ENCODE measurements around the gene ATG2B. TPM values are rescaled to one million over a fixed set of nuclear protein-coding genes. Genes with fewer than 3 reads are reported as not detected.
"Not testable (repeated sequence)": the region's sequence is repeated elsewhere in the genome, so short reads cannot be mapped to it uniquely, and the experiment has no call there.

ATG2B gene
- total RNA-seq, 1 donor from 2014 or later, result 16.0 TPM

DNA sequence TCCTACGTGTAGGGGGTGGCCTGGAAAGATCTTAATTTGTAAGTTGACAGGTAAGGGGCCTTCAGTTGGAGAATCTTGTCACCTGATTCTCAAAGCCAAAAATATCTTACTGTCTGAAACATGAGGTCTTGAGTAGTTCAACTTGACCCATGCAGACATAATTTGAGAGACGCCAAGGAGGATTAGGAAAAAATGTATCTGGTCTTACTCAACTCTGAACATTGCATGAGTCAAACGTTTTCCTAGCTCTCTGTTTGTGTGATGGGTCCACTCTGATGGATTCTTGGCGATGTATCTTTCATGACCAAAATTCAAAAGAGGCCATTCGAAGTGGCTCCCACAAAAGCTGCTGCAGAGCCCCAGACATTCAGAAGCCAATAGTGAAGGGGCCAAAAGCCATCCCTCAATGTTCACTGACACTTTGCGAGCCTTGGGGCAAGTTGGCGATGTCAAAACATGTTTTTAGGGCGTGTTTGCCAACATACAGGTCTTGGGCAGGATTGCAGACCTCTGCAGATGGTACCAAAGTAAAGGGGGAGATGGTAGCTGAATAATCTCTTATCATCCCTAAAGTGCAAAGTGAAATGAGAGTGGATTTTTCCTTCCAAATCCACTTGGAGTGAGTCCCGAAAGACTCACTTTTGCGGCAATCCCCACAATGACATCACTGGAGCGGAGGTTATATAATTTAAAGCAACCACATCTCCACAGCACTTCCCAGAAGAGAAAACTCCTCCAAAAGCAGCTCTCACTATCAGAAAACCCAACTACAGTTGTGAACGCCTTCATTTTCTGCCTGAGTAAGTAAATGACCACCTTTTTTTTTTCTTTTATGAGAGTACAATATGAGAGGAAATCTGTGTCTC, 107.4 kb downstream of the ATG2B start, which contains the start of gene BDKRB1:
Gene BDKRB1, plus strand, starts transcription at position 710 of the 866 bp plus-strand sequence. CDS start 7,473 bp downstream, outside the sequence.
- no peak for DNase-seq (ENCODE audit: low read depth, low spot score)

DNA sequence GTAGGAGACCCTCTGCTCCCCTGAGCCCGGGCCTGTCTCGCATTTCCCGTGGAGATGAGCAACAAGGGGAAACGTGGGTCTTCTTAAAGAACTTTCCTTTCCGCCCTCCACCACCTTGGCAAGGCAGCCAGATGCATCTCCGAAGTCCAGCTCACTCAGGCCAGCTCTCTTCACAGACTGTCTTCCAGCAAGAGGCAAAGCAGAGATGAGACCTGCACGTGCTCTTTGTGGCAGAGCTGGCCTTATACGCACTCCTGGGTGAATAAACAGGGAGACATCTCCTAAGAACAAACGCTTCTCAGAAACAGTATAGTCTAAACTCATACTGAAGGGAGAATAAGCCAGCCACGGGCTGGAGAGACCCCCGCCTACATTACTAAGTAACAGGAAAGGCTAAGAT, 108.5 kb downstream of the ATG2B start:
- no peak for DNase-seq (ENCODE audit: low read depth, low spot score)

DNA sequence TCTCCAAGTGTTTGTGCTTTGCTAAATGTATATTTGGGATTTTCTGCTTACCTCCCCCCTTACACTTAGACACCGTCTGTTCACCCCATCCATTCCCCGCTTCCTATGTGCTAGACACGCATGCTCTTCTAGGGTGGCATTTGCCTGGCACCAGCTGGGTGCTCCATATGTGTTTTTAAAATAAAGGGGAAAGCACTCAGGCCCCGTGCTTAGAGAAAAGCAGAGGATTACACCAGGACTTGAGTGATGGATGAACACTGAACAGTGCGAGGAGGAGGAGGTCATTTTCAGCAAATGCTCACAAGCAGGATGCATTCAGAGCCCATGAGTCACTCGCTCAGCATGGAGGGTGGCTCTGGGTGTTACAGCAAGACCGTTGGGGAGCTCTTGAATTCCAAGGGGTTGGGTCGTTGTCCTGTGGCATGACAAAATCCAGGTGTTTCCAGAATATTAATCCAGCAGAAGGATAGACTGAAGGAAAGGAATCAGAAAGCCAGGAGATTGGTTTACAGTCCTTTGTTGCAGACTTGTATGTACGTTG, 110.1 kb downstream of the ATG2B start:
- no peak for DNase-seq (ENCODE audit: low read depth, low spot score)

DNA sequence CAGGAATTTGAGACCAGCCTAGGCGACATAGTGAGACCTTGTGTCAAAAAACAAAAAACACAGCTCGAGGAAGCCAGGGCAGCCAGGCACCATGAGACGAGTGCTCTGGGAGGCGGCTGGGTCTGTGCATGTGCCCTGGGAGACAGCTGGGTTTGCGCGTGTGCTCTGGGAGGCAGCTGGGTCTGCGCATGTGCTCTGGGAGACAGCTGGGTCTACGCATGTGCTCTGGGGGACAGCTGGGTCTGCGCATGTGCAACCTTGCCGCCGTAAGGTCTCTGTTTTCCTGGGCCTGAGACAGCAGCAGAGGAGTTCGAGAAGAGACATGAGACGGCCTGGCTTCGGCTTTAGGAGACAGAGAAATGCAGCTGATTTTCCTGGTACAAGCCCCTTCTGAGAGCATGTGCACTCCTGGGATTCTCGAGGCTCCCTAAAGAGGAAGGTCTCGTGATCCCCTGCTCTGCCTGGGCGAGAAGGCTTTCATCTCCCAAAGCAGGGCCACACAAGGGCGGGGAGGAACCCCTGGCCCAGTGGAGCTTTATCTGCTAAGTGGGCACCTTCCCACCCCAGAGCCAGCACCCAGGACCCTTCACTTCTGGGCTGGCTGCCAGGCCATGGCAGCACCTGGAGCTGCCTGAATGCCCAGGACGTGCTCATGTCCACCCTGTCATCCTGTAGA, 110.7 kb downstream of the ATG2B start:
- no peak for DNase-seq (ENCODE audit: low read depth, low spot score)

DNA sequence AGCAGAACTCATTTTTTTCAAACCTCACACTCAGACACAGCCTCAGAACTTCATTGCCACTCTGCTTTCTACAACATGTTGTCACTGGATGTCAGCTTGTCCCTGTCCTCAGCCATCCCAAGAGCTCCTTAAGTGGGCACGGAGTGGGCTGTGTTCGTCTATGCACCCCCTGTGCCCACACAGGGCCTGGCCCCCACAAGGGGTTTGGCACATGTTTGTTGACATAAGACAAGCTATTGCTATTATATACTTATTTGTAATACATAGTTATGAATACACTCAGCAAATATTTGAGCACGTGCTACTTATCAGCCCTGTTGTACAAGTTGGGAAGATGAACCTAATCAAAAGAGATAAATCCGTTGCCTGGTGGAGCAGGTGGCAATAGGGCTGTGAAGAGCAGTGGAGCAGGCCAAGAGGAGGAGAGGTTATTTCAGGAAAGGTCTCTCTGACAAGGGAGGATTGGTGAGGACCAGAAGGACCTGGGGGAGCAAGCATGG, 111.4 kb downstream of the ATG2B start:
- no peak for DNase-seq (ENCODE audit: low read depth, low spot score)

DNA sequence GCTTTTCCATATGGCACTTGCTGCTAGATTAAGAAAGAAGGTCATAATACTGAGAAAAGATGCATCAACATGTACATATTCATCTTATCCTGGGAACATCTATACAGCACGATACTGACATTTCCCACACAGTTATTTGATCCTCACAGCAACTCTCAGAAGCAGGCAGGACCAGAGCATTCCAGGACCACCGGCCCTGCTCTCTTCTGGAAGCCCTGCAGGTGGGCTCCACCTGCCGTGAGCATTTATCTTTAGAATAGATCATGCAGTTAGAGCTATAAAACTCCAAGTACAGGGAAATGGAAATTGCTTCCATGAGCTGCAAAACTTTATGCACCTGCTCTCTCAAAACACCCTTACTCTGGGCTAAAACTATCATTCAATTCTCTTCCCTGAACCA, 112.7 kb downstream of the ATG2B start:
- DNase-seq (ENCODE audit: low read depth, low spot score), result no peak

DNA sequence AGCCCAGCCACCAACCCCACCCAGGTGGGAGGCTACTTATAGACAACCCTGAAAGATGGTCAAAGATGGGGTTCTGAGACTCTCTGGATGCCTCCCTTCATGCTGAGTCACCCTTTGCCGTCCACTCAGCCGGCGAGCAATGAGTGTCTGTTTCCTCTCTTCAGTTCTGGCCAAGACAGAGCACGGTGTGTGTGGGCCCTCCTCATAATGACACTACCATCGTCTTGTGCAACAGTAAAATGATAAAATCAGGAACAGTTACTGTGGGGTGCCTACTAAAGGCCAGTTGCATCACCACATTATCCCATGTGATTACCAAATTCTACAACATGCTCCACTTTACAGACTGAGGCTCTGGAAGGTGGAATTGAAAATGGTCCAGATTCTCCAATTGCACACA, 114.1 kb downstream of the ATG2B start:
- DNase-seq (ENCODE audit: low read depth, low spot score), result no peak

DNA sequence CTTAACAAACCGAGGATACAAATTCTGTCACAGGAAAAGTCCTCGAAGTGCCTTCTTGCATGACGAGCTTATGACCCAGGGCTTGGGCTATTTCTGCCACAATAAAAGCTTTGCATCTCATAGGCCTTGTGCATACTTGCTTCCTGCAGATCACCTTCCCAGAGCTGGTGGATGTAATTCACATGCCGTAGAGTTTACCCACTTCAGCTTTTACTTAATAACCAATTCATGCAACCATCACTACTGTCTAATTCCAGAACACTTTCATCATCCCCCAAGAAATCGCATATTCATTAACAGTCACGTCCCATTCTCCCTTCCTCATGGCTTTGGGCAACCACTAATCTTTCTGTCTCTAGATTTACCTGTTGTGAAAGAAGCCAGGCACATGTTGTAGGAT, 116.1 kb downstream of the ATG2B start:
- no peak for DNase-seq (ENCODE audit: low read depth, low spot score)

DNA sequence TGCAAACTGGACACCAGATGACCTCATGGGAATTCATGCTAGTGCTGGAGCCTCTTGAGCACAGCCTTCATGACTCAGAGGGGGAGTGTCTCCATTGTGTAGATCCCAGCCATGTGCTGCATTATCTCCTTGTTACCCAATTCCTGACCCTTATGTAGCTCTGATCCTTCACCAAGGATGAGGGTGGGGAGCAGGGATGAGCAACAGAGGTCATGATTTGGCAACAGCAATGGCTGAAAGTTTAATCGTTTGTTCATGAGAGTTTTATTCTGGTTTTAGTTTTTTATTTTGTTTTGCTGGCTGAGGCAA, 116.6 kb downstream of the ATG2B start:
- no peak for DNase-seq (ENCODE audit: low read depth, low spot score)

DNA sequence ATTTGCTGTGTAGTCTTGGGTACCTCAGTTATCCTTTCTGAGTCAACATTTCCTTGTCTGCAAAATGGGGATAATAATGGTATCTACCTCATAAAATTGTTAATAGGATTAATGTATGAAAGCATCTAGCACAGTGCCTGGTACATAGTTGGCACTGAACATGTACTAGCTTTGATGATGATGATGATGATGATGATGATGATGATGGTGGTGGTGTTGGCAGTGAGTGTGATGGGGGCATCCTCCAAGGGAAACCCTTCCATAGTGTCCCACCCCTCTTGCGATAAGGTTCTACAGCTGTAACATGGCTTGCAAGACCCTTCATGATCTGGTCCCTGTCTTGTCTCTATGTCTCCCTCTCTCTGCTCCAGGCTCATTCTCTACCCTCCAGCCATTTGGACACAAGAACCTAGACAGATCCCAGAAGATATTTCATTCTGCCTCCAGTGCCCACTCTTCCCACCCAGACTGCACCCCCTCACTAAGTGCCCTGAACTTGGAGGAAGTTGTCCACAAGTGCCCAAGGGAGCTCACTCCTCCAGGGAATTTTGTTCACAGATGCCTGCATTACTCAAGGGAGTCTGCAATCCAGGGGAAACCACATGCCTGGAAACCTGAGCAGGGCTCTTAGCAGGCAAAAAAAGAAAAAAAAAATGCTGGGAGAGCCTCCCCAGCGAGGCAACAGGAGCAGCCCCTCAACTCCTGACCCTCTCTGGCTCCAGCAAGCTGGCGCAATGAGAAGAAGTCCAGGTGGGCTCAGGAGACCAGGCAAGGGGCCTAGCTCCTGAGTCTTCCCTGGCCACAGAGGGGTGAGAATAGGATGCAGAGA, 117.2 kb downstream of the ATG2B start:
- DNase-seq (ENCODE audit: low read depth, low spot score), result no peak

DNA sequence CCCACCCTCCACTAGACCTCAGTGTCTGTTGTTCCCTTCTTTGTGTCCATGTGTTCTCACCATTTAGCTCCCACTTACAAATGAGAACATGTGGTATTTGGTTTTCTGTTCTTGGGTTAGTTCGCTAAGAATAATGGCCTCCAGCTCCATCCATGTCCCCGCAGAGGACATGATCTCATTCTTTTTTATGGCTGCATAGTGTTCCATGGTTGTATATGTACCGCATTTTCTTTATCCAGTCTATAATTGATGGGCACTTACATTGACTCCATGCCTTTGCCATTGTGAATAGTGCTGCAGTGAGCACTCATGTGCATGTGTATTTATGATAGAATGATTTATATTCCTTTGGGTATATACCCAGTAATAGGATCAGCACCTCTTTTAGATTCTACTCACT, 118.1 kb downstream of the ATG2B start:
- not testable (repeated sequence) for DNase-seq (ENCODE audit: low read depth, low spot score)

DNA sequence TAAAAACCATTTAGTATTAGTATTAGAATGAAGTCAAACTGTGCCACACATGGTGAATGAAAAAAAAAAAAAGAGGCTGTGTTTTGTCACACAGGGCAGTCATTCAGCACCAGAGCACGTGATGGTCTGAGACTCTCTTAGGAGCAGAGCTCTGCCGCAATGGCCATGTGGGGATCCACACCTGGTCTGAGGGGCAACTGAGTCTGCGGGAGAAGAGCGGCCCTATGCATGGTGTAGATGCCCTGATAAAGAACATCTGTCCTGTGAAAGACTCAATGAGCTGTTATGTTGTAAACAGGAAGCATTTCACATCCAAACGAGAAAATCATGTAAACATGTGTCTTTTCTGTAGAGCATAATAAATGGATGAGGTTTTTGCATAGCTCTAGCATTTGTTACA, 119.4 kb downstream of the ATG2B start:
- DNase-seq (ENCODE audit: low read depth, low spot score), result no peak

DNA sequence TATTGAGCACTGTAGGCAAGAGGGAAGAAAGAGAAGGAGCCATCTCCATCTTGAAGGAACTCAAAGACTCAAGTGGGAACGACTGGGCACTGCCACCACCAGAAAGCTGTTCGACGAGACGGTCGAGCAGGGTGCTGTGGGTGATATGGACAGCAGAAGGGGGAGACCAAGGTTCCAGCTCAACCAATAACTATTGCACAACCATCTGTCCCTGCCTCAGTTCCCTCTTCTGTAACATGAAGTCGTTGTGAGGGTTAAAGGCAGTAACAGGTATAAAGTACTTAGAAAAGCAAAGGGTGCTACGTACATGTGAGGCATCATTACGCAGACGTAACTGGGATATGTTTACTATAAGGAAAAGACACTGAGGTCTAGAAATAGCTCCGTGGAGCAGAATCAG, 121.0 kb downstream of the ATG2B start:
- no peak for DNase-seq (ENCODE audit: low read depth, low spot score)

DNA sequence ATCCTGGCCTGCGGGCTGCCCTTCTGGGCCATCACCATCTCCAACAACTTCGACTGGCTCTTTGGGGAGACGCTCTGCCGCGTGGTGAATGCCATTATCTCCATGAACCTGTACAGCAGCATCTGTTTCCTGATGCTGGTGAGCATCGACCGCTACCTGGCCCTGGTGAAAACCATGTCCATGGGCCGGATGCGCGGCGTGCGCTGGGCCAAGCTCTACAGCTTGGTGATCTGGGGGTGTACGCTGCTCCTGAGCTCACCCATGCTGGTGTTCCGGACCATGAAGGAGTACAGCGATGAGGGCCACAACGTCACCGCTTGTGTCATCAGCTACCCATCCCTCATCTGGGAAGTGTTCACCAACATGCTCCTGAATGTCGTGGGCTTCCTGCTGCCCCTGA, 122.5 kb downstream of the ATG2B start:
- DNase-seq (ENCODE audit: low read depth, low spot score), result no peak

DNA sequence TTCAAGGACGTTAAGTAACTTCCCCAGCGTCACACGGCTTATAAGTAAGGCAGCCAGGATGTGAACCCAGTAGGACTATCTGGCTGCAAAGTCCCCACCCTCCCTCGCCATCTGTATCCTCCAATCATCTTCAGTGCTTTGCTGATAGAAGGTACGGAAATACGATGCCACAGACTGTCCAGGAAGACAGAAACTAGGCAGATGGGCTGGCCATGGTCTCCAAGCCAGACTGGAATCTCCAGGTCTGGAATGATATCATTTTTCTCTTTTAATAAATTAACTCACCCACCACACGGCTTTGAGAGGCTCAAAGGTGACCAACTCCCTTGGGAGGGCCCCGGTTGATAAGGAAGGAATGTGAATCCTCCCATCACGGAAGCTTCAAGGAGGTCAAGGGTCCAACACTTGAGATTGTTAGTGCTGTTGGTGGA, 123.4 kb downstream of the ATG2B start:
- DNase-seq (ENCODE audit: low read depth, low spot score), result no peak

DNA sequence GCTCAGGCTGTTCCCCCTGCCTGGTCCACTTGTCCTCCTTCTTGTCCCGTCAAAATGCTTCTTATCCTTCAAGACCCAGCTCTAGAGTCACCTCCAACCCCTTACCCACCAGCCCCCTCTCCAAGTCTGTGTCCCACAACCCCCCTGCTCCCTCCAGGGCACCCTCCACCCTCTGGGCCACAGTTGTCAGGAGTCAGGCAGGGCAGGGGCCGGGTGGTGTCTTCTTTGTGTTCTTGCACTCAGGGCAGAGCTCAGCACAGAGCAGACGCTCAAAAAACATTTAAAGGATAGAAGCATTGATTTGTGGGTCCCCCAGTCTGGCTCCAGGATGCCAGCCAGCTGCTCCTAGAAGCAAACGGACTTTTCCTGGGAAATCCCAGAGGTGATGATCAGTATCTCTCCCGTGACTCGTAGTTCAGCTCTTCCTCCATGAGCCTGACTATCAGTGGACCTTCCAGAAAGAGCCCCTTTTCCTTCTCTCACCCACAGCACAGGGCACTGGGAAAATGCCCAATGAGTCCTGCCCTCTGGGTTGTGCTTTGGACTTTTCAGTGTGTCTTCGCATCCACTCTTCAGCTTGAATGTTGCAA, 124.4 kb downstream of the ATG2B start:
- DNase-seq (ENCODE audit: low read depth, low spot score), result no peak

DNA sequence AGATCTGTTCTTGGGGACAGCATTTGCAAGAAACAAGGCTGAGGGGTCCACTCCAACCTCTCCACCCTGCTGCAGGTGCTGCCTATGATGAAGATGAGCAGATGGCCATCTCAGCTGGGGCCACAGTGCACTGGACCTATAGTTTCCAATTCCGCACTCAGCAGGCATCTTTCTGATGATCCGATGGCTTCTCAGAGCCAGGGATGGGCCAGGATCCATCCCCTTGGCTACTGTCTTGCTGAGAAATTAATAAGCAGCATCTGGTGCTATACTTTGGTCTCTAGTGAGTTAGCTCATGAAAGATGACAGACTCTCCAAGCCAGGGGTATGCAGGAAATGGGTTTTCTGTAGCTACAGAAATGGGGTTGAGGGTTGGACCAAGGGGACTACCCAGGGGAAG, 125.5 kb downstream of the ATG2B start:
- no peak for DNase-seq (ENCODE audit: low read depth, low spot score)

DNA sequence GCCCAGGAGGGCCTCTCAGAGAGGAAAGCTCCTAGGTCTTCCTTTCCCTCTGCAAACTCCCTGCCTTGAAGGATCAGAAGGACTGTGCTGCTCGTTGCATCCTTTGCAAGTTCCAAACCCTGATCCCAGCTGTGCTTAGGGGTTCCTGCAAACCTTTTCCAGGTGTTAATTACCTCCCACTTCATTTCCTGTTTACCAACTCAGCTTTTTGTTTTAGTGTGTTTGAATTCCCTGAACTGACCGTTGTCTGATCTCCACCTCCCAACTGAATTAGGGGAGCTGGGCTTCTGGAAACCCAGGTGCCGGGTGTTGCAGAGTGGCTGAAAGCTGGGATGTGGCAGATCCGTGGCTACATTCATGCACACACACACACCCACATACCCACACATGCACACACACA, 127.7 kb downstream of the ATG2B start:
- DNase-seq (ENCODE audit: low read depth, low spot score), result no peak

DNA sequence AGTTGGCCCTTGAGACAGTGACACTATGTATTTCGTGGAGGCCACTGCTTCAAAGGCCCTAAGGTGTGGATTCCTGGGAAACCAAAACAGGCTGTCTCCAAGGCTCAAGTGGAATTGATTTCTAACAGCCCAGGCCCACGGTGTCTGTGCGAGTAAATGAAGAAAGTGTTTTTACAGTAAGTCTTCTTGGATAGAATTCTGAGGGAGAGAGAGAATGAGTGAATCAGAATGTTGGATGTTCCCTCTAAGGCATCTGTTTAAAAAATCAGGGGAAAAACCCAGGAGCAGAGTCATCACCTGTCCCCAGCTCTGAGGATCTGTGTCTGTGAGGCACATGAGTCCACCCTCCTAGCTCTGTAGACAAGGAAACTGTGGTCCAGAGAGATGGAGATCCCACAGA, 129.5 kb downstream of the ATG2B start:
- DNase-seq (ENCODE audit: low read depth, low spot score), result no peak

DNA sequence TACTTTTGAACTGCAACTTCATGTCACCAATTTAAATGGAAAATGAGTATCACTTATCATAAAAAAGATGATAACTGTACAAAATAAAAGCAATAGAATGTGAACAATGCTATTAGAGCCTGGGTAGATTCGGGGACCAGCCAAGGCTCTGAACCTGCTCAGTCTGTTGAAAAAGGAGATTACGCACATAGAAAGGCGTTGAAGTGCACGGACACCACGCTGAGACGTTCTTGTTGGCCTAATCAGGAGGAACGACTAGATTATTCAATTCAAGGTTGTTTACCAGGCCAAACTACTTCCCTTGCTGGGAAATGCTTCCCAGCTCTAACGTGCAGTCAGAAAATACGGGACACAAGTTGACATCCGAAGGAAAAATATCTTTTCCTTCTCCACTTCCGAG, 130.6 kb downstream of the ATG2B start:
- DNase-seq (ENCODE audit: low read depth, low spot score), result no peak

DNA sequence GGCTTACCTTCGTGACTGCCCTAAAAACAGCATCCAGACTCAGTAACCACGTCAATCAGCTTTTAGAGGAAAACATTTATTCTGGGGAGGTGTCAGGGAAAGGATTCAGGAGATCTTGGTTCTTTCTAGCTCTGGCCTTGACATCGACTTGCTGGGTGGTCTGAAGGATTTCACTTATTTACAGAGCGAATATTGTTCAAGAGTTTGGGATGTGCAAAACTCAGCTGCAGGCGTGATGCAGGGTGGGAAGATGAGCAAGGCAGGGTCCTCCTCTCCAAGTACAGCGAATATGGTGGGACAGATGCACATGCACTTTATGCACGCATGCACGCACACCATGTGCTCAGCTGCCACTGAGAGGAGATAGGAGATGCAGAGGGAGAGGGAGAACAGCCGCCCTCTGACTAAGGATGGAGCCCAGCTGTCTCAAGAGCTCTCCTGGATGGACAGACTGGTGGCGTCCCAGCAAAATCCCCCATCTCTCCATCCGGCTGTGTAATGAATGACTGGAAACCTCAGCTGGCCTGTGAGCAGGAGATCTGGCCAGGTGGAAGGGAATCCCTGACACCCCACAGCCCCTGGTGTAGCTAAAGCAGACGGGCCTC, 131.5 kb downstream of the ATG2B start:
- no peak for DNase-seq (ENCODE audit: low read depth, low spot score)
